Hematopoietic multipotent progenitor cell treated with erythropoietin and hydrocortisone succinate and interleukin-3 and kit ligand, for 6 days (in vitro differentiated cells): Measurements from ENCODE around the gene CHRNB4.
"Not testable (repeated sequence)": the region's sequence is repeated elsewhere in the genome, so short reads cannot be mapped to it uniquely, and the experiment has no call there.

Experiments
- DNase-seq: peaks from one replicate; pipeline ENCODE4 v3.0.0-alpha.2; 2015

The CHRNB4 gene, protein sequence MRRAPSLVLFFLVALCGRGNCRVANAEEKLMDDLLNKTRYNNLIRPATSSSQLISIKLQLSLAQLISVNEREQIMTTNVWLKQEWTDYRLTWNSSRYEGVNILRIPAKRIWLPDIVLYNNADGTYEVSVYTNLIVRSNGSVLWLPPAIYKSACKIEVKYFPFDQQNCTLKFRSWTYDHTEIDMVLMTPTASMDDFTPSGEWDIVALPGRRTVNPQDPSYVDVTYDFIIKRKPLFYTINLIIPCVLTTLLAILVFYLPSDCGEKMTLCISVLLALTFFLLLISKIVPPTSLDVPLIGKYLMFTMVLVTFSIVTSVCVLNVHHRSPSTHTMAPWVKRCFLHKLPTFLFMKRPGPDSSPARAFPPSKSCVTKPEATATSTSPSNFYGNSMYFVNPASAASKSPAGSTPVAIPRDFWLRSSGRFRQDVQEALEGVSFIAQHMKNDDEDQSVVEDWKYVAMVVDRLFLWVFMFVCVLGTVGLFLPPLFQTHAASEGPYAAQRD

DNA sequence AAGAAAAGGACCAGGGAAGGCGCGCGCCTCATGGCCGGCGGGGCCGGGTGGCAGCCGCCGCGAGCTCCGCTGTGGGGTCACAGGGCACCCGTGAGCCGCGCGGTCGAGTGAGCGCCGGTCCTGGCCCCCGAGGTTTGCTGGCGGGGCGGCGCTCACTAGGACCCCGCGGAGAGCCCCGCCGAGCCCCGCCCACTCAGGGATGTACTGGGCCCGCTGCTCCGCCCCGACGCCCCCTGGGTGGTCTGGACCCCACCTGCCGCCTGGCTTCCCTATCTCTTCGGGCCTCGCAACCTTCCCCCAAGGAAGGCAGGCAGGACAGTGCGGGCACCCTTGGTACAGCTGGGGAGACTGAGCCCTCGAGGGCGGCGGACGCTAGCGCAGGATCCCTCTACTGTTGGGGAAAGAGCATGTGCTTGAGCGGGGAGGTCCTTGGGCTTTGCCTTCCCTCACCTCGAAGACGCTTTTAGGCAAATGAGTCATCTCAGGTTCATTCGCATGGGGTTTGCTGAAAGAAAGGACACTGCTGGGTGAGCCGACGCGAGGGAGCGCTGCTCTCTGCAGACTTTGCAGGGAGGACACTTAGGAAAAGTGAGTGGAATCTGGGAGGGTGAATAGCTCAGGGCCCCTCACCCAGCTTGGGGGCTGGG is at the start of gene CHRNB4:
Gene CHRNB4 (minus strand): TSS at position 109 of the 647 bp plus-strand sequence. CDS start 77 bp downstream, at position 32.
- DNase-seq = peak; percentile 38

DNA sequence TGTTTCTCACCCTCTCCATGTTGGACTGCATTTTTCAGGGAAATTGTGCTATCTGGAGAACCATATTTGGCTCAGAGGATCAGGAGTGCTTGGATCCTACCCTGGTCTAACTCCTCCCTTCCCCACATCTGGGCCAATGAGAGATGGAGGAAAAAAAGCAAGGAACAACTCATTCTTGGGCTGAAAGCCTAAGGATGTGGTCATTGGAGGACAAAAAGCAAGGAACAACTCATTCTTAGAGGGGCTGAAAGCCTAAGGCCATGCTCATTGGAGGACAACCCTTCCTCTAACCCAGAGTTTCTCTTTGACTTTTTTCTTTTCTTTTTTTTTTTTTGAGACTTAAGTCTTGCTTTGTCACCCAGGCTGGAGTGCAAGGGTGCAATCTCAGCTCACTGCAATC is 48.6 kb upstream of the CHRNB4 start:
- no peak for DNase-seq

DNA sequence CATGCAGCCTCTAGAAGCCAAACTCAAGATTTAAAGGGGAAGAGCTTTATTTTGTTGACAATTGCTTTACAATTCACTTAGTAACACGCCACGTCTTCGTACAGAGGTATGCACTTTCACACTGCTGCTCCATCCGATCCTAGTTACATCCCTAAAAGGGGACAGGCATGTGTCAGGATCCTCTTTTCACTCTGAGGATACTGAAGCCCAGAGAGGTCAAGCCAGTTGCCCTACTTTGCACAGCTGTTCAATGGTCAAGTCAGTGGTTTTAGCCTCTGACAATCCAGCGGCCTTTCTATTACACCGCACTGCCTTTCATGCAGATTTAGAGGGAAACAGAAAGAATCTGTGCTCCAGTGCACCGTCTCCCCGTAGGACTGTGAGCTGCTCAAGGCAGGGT is 44.9 kb upstream of the CHRNB4 start:
- DNase-seq = no peak

DNA sequence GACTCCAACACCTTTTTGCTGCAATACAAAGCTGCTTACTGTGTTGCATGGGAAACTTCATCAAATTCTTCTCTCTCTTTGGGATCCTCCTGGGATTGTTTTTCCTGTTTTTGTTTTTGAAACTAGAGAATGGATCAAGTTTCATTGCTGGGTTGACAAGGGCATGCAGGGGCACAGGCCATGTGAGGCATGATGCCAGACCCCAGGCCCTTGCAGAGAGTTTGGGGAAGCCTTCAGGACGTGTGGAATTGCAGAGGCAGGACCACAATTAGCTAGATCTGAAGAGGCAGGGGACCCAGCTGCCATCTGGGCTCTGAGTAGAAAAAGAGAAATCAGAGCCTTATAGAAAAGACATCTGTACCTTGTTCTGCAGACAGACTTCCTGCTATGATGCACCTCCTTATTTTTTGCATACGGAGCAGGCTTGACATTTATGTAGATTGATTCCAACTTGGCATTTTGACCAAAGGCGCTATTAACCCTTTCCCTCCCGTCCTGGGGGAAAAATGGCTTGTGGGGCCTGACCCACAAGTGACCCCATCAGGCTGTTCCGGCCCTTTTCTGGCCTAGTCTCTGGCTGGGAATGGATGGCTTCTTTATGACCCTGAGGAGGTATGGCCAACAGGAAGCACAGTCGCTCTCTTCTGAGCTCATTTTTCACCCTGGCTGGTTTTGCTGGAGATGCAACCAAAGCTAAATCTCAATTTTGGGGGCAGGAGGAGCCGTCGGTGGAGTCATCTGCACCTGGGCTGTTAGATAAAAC is 44.3 kb upstream of the CHRNB4 start:
- no peak for DNase-seq

DNA sequence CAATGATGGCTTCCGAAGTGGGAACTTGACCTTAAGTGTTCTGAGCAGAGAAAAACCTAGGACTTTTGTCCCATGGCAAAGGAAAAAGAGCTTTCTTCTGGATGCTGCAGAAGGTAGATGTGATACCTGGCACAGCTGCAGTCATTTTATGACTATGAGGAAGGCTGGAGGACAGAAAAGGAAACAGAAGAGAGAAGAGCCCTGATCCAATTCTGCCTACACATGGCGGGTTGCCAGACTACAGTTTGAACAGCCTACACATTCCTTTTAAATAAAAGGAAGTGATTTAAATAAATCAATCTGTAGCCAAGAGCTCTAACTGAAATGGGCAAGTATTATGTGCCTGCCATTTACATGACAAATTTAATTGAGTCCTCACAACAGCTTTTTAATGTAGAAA is 43.6 kb upstream of the CHRNB4 start:
- no peak for DNase-seq

DNA sequence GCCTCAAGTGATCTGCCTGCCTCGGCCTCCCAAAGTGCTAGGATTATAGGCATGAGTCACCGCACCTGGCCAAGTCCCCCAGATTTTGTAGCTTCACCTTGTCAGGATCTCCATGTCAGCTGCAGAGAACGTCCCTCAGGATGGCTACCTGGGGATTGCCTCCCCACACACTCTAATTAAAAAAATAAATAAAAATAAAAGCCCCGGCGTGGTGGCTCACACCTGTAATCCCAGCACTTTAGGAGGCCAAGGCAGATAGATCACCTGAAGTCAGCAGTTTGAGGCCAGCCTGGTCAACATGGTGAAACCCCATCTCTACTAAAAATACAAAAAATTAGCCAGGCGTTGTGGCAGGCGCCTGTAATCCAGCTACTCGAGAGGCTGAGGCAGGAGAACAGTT is 42.6 kb upstream of the CHRNB4 start:
- not testable (repeated sequence) for DNase-seq

DNA sequence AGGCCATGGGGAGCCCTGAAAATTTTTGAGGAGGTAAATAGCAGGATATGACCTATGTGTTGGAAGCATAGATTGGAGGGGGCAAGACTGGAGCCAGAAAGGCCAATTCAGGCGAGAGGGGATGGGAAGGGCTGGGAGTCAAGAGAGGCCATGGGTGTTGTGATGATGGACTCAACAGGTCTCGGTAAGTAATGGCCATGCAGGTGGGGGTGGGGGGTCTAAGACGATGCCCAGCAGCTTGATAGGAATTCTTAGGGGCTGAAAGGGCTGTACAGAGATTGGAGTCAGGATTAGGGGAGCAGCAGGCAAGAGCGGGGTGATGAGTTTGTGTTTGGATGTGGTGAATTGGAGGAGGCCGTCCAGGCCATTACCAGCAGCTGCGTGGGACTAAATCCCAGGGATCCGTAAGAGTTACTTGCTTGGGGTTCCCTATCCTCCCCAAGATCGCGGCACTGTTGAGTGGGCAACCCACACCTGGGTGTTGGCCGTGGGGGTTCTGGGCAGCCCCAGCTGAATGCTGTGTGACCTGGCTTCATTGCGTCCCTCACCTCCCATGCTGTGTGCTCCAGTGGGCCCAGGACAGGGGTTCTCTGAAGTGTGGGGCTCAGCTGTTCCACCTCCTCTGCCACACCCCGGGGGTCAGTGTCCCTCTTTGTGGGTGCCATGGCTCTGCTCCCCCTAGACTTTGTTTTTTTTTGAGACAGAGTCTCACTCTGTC is 41.8 kb upstream of the CHRNB4 start:
- no peak for DNase-seq

DNA sequence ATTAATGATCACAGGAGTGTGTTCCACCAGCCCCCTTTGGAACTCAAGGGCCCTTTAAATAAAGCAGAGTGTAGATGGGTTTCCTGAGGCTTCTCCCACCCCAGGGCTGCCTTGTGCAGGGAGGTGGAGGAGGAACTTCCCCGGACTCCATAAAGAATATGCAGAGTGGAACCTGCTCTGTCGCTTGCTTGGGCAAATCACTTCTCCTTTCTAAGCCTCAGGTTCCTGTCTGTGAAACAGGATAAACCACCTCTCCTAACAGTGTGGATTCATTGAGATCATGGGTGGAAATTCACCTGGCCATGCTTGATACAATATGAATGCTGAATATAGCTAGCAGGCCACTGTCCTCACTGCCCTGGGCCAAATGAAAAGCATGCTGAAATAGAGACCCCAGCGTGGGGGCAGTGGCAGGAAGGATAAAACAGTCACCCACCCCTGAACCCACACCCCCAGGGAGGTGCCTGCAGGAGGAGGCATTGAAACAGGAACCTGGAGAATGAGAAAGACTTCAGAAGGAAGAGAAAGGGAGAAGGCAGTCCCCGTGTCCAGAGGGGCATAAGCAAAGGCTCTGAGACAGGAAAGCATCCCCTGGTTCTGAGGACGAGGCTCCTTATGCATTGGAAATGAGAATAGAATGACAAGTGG is 41.1 kb upstream of the CHRNB4 start:
- no peak for DNase-seq

DNA sequence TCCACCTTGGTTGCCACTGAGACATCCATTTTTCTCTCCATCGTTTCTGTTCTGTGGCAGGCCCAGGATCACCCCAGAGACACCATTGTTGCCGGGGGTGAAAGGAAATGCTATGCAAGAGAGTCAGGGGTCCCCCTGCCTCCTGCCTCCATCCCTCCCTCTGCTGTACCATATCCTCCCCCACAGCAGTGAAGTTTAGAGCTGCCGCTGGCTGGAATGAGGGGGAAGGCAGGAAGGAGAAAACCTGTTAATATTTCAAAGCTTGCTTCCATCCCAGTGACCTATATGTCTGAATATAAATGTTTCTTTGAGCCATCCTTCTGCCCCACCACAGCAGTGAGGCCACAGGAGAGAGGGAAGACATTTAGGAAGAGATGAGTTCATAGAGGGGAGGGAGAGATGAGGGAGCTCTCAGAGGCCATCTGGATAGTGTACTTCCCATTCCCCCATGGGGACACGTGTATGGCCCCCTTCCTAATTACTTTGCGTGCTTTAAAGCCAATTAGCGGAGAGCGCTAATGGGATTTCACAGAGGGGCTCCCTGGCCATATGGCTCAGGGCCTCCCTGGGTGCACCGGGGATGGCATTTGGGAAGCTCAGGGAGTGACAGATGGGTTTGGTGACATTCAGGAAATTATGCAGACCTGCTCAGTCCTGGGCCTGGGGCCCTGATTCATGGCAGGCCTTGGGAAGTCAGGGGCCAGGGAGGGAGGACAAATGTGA is 40.4 kb upstream of the CHRNB4 start:
- no peak for DNase-seq

DNA sequence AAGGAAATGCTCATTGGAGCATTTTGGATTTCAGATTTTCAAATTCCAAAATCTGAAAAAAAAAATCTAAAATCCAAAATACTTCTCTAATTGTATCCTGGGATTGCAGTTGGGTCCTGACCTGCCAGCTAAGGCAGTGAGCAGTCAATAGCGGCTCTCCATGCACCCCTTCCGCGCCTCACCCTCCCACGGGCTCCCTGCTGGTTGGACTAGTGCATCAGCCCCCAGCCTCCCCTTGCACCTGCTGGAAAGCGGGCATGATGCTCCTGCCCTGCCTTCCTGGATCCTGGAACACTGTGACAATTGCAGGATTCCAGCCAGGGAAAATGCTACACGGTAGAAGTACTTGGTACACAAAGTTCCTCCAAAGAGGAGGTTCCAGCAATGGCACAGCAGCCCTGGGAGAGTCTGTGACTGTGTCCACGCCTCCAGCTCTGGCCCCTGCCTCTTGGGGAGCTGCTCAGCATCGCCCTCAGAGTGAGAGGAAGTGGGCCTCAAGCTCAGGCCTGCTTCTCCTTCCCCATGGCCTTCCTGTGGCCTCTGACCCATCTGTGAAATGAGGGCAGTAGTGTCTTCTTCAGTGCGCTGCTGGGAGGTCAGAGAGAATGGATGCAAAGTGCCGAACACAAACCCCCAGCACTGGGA is 39.5 kb upstream of the CHRNB4 start:
- peak; percentile 21 for DNase-seq

DNA sequence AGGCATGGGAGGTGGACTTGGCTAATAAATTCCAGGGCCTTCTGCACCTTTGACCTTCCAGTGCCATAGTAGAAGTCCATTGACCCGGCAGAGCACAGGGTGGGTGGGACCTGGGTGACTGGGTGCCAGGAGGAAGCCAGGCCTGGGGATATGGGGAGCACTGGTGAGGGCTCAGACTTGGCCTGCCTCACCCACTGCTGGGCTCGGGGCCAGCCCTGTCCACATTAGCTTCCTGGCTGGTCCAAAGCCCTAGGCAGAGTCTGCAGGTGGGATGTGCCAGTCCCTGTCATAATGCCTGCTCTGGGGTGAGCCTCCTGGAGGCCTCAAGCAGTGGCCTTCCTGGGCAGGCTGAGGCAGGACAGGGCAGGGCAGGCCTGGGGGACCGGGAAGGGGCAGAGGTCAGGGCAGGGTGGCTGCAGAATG is 38.1 kb upstream of the CHRNB4 start:
- DNase-seq = no peak

DNA sequence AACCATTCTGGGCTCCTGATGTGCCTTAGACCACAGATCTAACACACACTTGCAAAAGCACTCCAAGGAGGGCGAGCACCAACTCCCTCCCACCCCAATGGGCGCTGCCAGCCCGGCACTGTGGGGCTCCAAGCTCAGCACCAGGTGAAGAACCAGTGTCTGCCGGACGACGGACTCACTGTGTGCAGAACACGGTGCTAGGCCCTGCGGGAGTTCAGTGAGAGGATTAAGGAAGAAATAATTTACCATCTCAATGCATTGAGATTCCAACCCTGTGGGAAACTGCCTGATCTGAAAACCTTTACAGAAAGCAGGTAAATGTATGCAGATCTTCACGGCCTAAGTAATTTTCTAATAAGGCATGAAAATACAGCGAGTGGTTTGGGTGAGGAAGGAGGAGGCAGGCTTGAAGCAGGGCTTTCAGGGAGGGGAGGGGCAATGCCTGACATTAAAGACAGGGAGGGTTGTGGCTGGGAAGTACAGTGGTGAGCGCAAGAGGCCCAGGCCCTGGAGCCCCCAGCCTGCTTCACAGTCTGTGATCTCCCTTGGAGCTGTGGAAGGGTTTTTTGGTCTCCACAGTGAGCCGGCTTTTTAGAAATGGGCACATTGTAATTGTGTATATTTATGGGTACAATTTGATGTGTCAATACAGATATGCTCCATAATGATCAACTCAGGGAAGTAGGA is 35.6 kb upstream of the CHRNB4 start:
- no peak for DNase-seq

DNA sequence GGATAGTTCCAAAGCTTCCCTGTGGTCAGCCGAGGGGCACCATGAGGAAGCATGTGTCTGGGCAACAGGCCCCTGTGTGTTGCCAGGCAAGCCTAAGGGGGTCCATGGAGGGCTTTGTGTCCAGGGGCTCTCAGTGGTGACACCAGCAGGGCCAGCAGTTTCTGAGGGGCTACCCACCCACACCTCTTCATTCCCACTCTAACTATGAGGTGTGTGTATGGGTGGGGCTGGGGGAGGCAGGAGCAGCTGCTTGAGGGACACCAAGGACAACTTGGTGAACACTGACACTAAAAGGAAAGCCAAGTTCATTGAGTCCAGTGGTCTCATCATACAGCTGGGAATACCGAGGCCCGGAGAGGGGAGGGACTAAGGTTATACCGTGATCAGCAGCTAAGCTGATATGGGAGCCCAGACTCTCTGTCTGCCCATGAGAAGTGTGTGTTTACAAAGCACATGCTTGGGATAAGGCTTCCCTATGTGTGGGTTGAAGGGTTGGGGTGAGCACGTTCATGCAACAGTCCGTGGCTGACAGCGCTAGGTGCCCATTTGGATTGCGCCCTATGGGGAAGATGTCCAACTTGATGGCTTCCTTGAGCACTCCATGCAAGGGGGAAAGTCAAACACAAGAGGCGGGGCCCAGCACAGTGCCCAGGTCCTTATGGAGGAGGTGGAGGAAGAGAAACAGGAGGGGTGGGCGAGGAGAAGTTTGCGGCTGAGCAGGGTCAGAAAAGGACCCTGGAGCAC is 34.8 kb upstream of the CHRNB4 start:
- DNase-seq = no peak

DNA sequence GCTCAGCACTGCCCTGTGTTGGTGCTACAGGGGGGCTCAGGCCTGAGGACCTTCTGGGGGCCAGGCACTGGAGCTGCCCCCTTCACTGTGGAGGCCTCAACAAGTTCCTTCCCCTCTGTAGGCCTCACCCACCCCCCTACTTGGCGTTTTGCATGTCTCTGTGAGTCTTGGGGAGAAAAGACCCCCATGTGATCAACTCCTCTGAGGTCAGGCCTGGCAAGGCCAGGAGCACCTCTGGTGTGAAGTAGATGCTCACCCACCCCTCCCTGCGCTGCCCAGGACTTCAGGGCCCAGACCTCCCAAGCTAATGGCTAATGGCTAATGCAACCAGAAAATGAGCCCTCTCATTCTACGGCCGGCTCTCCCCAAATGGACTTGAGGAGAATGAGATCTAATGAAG is 34.2 kb upstream of the CHRNB4 start:
- no peak for DNase-seq

DNA sequence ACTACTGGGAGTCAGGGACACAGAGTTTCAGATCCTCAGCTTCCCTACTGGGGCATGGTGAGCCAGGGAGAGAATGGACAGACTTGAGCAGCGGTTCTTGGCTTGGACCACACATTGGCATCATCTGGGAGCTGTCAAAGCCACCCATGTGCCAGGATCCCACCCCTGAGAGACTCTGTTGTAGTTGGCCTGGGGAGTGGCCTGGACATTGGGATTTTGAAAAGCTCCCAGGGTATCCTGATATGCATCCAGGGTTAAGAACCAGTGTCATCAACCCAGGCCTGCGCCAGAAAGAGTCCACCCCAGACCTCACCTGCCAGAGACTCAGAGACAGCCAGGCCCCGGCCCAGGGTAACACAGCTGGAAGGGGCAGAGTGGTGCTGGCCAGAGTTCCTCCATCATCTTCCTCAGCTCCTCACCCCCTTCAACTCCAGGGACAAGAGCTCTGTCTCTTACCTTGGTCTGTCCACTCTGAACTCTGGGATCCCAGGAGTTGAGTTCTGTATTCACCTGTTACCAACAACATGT is 33.0 kb upstream of the CHRNB4 start:
- DNase-seq = no peak

DNA sequence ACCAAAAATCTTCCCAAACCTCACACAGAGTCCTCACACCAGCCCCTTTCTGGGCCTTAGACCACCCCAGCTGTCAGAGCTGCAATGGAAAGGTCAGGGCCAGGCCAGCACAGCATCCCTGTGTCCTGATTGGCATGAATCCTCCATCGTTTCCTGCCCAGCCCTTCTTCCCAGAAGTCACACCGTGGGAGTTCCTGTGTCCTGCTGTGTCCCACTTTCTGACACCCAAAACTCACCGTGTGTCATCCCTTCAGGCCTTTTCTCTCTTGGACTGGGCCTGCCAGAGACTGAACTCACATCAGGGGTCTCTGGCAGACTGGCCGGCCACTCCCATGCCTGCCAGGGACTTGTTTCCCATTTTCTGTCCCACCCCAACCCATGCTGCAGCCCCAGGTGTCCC is 32.5 kb upstream of the CHRNB4 start:
- no peak for DNase-seq

DNA sequence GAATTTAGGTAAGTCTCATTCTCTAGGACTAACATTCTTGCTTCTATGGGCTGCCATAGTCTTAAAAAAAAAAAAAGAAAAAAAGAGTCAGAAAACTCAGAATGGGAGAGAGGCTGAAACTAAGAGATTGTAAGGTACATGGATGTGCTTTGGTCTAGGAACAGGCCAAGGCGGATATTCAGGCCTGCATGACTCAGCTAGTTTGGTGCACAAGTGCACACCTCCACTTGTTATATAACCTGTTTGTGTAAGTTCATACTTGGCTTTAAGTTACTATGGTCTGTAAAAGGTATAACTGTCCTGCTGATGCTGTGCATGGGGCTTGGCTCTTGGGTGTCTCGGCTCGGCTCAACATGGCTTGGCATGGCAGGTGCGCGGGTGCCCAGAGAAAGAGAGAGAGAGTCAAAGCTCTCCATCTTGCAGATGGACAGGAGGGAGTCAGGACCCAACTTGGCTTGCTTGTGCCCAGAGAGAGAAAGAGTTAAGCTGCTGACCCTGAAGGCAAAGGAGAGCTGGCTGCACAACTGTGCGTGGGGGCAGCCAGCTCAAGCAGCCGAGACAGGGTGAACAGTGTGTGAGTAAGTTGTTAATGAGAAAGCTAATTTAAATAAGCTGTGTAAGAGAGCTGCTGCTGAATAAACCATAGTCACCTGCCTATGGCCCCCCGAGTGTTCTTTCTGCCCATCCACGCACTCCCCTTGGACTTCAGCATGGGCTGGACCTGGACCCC is 31.4 kb upstream of the CHRNB4 start:
- DNase-seq = no peak

DNA sequence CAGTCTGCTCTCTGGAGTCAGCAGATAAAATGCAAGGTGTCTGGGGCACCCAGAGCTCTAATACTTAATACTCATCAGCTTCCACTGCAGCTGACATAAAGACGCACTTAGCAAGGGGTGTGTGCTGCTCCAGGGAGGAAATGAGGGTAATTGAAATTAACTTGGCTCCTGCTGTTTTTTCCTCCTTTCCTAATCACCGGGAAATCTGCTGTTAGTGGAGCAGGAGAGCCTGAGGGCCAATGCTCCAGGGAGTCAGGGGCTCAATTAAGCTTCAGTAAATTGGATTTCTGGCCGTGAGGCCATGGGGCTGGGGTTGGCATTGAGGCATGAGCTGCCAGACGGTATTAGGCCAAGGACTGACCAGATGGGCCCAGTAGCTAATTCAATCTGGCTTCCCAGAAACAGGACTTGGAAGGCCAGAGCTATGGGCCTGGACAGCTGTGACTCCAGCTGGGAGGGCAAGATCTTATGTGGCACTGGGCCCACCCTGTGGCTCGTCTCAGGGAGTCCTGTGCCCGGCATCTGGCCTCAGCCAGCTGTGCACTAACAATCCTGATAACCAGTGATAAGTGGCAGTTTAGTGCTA is 30.7 kb upstream of the CHRNB4 start:
- peak; percentile 20 for DNase-seq
